GM19238 (cell line): ENCODE measurements around the gene FLOT1.
A peak's percentile ranks its signal among the peaks of the same experiment; 100 is the strongest.

Experiments used
- DNase-seq: peaks from one replicate; pipeline ENCODE4 v3.0.0; 2011; ENCODE audit warnings: low spot score; ENCODE audit not compliant: insufficient read length

FLOT1 gene

DNA sequence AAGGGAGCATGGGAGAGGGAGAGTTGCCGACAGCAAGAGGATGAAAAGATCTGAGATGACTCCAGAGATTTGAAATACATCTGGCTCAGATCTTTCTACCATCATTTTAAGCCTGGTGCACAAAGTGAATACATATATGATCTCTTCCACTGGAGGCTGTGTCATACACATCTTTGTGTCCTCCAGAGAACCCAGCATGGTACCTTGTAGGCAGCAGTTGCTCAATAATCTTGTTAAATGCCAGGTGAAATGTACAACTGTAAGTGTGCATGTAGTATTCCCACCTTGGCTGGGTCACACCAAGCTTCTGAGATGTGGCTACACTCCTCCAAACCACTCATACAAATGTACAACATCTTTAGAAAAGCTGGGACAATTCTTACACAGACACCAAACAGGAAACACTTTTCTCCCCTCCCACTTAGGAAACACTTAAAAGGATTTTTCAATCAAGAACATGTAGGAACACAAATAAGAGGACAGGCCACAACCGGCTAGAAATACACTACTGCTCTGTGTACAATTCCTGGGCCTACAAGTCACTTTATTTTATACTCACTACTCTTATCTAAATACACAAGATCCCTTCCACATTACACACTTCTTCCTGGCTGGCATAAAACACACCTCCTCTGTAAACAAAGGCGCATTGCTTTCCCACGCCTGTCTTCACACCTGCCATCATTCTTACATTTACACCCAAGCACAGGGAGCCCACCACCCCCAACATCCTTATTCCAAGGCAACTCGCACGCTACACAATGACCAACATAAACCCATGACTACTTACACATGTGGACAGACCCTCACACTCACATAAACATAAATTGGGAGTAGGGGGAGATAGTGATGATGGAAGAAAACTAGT is 5.6 kb upstream of the FLOT1 start:
- no peak for DNase-seq

DNA sequence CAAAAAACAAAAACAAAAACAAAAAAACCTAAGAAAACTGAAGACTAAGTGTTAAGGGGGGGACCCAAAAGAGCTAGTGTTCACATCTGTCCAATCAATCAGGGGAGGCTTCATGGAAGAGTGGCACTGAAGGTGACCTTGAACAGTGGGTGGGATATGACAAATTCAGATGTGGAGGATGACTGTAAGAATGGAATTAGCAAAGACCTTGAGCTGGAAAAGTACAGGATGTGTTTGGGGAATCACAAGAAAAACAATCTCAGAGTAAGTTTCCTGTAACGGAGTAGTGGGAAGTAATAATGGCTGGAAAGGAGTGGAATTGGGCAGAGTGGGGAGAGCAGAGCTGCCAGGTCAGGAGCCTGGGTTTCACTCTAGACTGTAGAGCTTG is 4.8 kb upstream of the FLOT1 start:
- DNase-seq = no peak

GRCh38 chr6:30744054-30744805 is 1.7 kb upstream of the FLOT1 start, which contains the start of gene IER3:
Gene IER3, minus strand, starts transcription at chr6:30744547. Its CDS starts 29 bp downstream, at chr6:30744518.
- peak; percentile 57 for DNase-seq

DNA sequence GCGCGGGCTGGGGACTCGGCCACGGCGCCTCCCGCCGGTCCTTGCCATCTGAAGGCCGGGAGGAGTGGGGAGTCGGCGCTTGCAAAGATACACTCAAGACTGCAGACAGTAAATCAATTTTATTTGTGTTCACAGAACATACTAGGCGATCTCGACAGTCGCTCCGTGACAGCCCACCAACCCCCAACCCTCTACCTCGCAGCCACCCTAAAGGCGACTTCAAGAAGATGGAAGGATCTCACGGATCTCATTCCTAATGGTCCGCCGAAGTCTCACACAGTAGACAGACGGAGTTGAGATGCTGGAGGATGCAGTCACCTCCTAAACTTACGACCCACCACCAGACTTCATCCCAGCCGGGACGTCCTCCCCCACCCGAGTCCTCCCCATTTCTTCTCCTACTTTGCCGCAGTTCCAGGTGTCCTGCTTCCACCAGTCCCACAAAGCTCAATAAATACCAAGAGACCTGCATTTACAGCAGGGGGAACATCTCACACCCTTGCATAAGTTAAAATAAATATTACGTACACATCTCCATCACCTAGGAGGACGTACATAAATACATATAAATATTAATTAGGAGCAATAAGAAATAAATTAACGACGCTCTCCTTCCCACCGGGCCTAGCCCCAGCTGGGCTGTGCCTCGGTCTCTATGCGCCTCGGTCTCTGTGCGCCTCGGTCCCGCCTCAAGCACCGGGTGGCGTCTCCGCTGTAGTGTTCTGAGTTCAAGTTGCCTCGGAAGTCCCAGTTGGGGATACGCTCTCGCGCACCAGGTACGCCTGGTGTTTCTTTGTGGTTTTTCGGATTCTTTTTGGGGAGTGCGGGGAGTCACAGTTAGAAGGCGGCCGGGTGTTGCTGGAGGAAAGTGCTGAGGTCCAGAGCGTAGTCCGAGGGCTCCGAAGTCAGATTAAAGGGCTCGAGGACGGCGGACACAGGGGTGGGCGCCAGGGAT is 889 bp upstream of the FLOT1 start:
- no peak for DNase-seq

DNA sequence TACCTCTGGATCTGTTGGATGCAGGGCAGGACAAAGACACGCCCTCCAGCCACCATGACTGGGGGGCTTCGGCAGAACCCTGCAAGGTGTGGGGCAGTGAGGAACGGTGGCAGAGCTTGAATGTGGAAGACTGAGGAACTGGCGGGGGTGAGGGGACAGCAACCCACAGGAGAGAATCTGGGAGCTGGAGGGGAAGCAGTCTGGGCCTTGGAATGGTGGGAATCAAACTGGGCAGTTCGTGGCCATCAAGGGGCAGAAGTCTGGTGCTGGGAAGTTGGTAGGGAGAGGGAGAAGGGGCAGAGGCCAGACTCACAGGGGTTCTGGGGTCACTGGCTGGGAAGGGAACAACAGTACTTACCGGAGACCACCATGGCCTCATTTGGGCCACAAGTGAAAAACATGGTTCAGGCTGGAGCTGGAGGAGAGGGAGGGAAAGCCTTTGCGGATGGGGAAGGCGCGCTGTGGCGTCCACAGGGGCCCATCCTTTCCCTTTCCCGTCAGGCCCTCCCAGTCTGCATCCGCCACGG is 635 bp downstream of the FLOT1 start:
- DNase-seq = no peak

- DNase-seq = no peak
These were observed 1.3 kb downstream of the FLOT1 start for GRCh38 chr6:30741063-30741779.

- no peak for DNase-seq
These were observed 2.0 kb downstream of the FLOT1 start for GRCh38 chr6:30740540-30740870.

- no peak for DNase-seq
These were observed 4.0 kb downstream of the FLOT1 start for GRCh38 chr6:30738532-30738931.

- DNase-seq = no peak
These were observed 6.7 kb downstream of the FLOT1 start for GRCh38 chr6:30735668-30736314.

GRCh38 chr6:30732237-30732943 is 10.1 kb downstream of the FLOT1 start:
- no peak for DNase-seq

GRCh38 chr6:30730601-30731435 is 11.7 kb downstream of the FLOT1 start:
- DNase-seq = peak; percentile 68

GRCh38 chr6:30727920-30728553 is 14.4 kb downstream of the FLOT1 start:
- no peak for DNase-seq

DNA sequence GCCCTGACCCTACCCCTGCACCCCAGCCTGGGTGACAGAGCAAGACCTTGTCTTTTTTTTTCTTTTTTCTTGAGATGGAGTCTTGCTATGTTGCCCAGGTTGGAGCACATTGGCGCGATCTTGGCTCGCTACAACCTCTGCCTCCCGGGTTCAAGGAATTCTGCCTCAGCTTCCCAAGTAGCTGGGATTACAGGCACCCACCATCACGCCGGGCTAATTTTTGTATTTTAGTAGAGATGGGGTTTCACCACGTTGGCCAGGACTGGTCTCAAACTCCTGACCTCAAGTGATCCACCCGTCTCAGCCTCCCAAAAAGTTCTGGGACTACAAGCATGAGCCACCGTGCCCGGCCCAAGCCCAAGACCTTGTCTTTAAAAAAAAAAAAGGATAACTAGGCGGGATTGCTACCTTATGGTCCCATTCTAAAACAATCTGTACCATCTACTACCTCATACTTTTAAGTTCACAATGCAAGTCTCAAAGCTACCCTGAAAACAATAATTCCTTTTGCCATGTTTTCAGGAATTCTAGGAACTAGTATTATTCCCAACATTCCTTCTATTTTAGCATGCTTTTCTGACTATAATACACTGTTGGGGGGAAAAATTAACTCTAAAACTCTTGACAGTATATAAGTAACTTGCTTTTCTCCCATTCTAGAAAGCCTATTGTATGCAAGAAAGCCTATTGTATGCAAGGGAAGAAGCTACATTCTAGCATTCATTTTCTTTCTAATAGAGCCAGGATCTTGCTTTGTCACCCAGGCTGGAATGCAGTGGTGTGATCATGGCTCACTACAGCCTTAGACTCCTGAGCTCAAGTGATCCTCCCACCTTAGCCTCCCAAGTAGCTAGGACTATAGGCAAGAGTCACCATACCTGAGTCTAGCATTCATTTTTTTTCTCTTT is 15.7 kb downstream of the FLOT1 start:
- DNase-seq = no peak

GRCh38 chr6:30725713-30726505 is 16.6 kb downstream of the FLOT1 start:
- no peak for DNase-seq

DNA sequence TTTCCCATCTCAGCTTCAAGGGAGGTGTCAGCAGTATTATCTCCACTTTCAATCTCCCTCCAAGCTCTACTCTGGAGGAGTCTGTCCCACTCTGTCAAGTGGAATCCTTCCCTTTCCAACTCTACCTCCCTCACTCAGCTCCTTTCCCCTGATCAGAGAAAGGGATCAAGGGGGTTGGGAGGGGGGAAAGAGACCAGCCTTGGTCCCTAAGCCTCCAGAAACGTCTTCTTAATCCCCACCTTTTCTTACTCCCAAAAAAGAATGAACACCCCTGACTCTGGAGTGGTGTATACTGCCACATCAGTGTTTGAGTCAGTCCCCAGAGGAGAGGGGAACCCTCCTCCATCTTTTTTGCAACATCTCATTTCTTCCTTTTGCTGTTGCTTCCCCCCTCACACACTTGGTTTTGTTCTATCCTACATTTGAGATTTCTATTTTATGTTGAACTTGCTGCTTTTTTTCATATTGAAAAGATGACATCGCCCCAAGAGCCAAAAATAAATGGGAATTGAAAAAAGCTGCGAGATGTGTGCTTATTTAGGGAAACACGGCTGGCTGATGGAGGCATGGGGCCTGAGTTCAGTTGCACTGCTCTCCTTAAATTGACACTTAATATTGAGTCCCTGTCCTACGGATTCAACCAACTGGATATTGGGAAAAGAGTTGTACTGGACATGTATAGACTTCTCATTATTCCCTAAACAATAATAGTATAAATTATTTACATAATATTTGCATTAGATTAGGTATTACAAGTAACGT is 17.4 kb downstream of the FLOT1 start:
- DNase-seq = no peak
